HG03575 (cell line): Measurements from ENCODE around the gene DUSP22.
"Not testable (repeated sequence)": the region's sequence is repeated elsewhere in the genome, so short reads cannot be mapped to it uniquely, and the experiment has no call there.

Experiments used
- ATAC-seq: cut with Tn5 transposase; IDR thresholded peaks from one replicate; pipeline ENCODE4 v1.9.1; 2021; ENCODE audit not compliant: unreplicated experiment, insufficient number of reproducible peaks, low FRiP score; ENCODE audit errors: extremely low read depth

DUSP22 gene

DNA sequence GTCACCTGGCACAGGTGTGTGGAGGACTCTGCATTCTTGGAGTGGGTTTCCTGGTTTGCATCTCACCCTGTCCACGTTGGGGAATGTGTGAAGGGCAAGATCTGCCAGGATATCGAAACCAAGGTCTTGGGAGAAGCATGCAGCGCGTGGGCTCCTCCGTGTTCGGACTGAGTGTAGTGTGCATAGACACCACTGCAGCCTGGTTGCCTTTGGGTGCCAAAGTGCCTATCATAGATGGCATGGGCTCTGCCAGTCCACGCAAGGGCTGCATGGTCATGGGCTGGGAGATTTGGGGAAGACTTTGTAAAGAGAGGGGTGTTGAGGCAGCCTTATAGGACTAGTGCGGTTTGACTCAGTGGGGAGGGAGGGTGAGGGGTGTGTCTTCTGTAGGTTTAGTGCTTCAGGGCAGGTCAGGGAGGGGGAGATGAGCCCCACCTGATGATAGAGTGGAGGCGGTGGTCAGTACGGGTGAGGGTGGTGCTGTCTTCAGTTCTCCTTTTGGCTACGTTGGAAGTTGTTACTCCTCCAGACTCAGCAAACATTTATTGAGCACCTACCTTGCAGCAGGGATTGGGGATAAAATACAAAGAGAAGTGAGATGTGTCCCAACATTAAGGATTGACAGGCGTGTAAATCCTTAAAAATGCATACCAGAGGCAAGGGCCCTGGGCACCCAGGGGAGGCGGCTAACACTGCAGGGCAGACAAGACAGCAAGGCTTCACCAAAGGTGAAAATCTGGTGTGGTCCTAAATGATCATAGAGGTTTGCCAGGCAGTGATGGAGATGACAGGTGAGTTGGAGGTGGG lies 28.3 kb downstream of the DUSP22 start:
- ATAC-seq: no peak

DNA sequence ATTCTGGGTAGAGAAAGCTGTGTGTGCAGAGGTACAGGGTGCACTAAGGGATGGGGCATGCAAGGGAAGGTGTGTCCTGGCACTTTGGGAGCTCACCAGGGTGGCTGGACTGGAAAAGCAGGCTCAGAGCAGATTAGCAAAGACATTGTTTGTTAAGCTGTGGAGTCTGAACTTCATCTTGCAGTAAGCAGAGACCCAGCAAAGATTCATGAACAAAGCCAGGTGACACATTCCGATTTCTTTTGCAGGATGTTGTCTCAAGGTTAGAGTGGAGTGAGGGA lies 28.8 kb downstream of the DUSP22 start:
- no peak for ATAC-seq

DNA sequence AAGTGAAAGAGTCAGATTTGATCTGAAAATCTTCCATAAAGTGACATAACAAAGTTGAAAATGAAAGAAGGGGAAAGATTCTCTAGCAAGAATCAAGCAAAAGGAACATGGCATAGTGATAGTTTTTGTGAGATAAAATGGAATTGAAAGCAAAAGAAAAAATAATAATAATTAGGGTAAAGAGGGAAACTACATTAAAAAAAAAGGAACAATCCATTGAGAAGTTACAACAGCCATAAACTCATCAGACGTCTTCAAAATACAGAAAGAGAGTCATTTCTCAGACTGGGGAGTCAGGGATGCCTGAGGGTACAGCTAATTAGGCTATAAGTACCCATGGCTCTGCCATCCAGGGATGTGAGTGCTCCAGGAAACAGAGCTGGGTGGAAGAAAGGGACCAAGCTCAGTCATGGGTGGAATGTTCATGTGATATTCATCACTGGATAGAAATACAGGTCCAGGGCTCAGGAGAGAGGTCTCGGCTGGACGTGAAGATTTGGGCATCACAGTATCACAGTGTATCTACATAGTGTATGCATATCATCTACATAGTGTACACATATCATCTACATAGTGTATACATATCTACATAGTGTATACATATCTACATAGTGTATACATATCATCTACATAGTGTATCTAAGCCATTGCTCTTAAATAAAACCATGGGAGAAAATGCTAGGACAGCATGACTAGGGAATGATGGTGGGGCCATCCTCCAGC lies 29.4 kb downstream of the DUSP22 start:
- no peak for ATAC-seq

DNA sequence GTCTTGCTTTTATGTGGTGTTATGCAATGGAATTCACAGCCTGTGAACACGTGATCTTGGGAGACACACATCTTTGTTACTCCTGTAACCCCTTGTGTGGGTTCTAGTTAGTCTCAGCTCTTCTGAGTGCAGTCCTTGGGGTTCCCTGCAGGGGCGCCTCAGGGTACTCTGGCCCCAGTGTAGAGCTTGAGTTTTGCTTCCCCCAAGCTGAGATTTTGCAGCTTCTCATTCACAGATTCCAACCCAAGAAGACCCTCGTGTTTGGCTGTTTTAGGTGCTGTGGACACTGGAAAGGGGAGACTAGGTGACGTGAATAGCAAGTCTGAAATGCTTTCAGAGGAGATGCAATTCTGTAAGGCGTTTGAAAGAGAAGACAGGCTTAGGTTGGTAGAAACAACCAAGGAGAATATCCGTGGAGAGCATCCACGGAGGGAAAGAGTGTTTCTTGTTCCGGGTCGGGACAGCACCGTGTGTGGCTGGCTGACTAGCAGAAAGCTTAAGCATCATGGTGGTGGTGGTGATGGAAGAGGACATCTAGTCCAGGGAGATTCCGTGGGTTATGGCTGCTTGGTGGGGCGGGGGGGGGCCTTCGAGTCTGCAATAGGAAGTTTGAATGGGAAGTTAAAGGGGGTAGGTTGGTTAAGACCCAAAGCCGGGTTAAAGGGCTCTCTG lies 30.1 kb downstream of the DUSP22 start:
- no peak for ATAC-seq

DNA sequence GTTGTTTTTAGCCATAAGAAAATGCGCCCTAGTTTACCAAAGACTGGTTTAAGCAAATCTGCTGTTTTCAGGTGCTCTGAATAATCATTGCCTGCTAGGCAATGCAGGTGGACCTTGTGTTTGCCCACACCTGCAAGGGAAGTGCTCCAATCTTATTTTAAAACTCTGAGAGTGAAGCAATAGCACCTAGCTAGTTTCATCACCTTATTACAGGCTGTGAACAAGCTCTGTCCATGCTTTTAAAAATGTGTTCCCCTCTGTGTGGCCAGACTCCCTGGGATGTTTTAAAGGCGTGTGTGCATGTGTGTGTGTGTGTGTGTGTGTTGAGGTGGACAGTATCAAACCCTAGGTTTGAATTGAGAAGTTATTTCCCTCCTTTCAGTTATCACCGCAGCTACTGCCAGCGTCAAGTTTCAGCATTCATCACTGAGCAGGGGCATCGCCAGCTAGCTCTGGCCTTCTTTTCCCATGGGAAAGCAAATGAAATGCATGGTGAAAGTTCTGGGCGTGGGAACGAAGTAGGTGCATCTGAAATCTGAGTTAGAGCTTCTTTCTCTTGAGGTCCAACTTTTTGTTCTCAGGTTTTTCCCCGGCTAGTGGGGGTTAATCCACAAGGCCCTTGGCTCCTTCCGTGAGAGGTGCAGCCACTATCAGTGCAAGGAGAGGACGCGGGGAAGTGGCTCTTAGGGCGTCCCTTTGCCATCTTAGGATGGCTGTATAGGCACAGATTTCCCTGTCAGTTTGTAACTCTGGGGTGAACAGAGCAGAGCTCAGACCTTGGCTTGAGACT lies 30.8 kb downstream of the DUSP22 start:
- no peak for ATAC-seq

DNA sequence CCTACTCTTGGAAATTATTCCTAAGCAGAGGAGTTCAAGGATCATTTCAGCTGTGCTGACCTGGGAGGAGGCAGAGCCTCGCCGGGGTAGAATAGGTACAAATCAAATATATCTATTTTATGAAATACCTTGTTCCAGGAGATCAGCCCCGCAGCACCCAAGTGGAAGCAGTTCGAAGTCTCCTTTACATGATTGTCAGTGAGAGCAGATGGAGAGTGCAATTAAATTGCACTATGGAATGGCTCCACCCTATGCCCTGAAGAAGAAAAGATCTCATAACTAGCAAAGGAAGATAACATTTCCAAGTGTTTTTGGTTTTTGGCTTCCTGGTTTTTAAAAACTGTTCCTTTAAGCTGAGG lies 31.4 kb downstream of the DUSP22 start:
- ATAC-seq: no peak

DNA sequence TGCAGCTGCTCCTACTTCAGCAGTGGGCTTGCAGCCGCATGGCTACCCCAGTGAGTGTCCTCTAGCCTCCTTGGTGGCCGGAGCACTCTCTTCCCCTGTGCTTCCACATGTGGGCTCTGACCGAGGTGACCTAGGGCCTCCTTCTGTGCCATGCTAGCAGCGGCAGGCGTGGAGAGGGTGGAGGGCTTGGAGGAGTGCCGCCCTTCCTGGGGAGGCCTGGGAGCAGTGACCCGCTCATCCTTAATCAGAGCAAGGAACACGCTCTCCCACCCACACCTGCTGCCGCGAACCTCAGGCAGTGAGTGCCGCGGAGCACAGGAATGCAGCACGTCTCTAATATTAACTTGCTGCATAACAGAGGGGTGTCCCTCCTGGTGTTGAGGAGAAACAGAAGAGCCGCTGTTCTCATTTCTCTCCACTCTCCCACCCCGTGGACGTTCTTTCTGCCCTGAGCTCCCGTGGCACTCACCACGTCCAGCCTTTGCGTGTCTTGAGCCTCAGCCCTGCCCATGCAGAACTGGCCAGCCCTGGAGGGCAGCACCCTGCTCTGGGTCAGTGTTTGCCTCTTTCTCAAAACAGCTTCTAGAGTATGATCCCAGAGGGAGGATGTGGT lies 31.9 kb downstream of the DUSP22 start:
- no peak for ATAC-seq

DNA sequence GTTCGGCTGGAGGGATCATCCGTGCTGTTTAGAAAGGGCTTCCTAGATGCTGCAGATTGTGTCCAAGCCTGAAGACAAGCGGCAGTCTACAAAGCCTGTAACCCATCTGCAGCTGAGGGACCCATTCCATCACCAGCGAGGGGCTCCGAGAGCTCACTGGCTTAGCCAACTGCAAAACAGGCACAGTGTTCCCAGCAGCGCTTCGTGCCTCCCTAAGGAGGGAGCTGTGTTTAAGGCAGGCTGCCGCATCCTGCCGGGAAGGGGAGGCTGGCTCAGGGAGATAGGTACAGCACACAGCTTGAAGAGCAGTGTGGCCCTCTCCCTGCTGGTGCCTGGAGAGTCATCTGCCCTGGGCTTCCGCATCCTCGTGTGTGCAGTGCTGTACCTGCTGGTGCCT lies 32.4 kb downstream of the DUSP22 start:
- ATAC-seq: no peak

DNA sequence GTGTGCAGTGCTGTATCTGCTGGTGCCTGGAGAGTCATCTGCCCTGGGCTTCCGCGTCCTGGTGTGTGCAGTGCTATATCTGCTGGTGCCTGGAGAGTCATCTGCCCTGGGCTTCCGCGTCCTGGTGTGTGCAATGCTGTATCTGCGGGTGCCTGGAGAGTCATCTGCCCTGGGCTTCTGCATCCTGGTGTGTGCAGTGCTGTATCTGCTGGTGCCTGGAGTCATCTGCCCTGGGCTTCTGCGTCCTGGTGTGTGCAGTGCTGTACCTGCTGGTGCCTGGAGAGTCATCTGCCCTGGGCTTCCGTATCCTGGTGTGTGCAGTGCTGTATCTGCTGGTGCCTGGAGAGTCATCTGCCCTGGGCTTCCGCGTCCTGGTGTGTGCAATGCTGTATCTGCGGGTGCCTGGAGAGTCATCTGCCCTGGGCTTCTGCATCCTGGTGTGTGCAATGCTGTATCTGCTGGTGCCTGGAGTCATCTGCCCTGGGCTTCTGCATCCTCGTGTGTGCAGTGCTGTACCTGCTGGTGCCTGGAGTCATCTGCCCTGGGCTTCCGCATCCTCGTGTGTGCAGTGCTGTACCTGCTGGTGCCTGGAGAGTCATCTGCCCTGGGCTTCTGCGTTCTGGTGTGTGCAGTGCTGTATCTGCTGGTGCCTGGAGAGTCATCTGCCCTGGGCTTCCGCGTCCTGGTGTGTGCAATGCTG lies 33.0 kb downstream of the DUSP22 start:
- ATAC-seq: not testable (repeated sequence)

DNA sequence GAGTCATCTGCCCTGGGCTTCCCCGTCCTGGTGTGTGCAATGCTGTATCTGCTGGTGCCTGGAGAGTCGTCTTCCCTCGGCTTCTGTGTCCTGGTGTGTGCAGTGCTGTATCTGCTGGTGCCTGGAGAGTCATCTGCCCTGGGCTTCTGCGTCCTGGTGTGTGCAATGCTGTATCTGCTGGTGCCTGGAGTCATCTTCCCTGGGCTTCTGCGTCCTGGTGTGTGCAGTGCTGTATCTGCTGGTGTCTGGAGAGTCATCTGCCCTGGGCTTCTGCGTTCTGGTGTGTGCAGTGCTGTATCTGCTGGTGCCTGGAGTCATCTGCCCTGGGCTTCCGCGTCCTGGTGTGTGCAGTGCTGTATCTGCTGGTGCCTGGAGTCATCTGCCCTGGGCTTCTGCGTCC lies 33.8 kb downstream of the DUSP22 start:
- ATAC-seq: not testable (repeated sequence)

DNA sequence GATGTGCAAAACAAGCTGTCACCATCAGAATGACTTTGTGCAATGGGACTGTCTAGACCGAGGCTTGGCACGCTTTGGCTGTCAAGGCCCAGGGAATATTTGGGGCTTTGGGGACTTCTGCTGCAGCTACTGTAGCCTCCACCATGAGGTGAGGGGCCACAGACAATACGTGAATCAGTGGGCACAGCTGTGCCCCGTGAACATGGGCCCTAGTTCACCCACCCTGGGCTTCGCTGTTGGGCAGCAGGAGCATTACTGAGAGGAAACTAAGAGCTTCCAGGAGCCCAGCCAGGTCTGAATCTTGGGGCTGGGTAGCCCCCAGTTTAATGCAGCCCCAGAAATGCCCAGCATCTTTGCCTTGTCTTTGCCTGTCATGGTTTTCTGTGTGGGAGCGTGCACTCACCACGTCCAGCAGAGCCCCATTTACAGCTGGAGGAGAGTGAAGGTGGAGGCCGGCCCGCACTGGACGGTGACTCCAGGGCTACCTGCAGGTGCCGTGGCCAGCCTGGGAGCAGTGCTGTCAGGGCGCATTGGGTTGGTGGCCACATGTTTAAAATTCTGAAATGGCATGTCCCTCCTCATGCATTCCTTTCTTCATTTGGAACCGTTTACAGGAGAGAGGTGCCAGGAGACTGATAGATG lies 34.7 kb downstream of the DUSP22 start:
- ATAC-seq: no peak

DNA sequence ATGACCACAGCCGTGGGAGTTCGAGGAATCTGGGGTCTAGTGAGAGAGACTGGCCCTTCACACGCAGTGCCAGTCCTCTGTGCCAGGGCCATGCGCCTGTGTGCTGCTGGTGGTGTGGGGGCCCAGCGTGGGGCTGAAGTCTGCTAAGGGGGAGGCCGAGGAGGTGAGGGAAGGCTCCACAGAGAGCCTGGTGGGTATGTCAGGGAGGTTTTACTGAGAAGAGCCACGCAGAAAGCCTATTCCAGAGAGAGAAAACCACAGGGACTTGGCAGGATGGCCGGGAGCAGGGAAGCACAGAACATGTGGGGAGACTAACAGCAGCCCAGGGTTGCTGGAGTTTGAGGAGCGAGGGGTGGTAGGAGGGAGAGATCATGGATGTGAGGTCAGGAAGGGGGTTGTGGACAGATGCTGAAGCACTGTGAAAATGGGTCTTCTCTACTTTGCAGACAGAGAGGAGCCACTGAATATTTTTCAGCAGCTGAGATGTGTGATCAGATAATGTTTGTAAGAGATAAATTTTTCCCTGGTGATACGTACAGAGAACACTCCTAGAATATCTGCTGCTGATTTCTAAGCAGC lies 35.3 kb downstream of the DUSP22 start:
- no peak for ATAC-seq

DNA sequence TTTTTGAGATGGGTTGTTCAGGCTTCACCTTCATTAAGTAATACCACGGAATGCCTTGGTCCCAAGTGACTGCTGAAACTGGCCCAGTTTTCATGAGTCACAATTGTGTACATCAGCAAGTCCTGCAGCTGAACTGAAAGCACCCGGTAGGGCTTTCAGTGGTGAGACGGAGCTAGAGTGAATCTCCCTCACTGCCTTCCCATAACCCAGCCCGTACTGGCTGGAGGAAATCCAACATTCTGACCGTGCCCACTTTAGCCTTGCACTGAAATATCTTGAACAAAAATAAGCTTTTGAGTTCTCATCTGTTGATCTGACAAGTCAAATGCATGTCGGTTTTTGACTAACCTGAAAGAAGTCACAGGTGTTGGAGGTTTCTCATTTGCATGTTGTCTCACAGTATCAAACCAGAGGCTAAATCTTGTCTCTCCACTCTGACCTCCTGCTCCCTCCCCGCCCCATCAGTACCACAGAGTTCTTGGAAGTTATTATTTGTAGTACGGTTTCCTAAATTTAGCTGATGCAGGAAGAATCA lies 35.9 kb downstream of the DUSP22 start:
- ATAC-seq: peak; percentile 61

DNA sequence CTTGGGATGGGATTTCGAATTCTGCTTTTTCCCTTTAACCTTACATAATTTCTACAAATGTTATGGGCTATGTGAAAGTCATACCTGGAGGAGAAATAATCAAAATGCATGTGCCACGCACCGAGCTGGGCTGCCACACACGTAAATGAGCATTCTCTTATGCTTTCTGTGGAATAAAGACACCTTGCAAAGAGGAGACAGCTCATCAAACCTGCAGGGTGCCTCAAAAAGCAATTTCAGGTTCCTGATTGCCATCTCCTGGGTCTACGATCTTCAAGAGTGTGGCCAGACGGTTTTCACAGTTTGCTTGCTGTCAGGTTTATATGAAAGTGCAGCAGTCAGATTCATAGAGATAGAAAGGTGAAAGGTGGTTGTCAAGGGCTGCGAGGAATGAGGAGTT lies 36.6 kb downstream of the DUSP22 start:
- no peak for ATAC-seq

DNA sequence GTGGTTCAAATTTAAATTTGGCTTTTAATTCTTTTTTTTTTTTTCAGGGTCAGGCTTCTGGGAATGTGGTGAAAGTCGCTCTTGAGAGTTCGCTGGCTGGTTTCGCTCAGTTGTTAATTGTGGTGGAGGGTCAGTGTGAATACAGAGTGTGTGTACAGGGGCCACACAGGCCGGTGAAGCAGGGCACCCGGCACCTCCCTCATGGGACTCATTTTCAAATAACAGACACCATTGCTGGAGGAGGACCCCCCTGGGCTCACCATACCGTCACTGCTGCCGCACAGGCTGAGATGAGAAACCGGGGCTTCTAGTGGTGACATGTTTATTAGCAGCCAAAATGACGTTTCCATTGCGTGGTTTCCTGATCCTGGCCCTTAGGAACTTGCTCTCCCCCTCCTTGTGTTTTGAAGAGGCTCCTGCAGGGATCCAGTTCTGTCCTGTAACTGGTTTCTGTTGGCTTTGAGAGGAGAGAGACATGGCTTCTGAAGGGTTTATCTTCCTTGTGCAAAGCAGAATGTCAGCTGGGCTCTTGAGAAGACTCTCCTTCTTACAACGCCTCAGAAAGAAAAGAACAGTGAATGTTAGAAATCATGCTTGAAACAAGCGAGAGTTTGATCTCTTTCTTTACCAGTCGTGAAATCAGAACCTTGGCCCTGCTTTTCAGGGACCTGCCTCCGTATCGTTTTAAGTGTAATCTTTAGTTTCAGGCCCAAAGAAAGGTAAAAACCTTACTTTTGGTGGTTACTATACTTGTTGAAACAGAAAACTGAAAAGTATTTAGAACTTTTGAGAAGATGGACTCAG lies 37.8 kb downstream of the DUSP22 start:
- no peak for ATAC-seq

DNA sequence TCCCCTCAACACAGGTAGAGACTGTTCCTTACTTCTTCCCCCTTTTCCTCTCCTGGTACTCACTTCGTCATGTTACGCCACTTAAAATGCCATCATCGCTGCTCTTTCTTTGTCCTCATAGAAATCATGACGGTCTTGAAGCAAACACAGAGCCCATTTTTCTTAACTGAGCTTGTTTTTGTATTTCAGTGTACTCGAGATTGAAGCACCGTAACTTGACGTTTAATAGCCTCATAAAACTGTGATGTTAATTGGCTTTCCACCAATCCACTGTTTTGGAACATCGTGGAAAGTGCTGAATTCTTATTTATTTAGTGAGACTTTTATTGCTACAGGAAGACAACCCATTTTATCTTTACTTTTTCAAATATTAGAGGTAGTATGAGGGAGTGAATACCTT lies 38.7 kb downstream of the DUSP22 start:
- no peak for ATAC-seq
